Activated CD8-positive, alpha-beta T cell treated with anti-CD3 and anti-CD28 coated beads for 36 hours (primary cell): ENCODE data around the gene RIMKLB. TPM values are rescaled to one million over a fixed set of nuclear protein-coding genes. Genes with fewer than 3 reads are reported as not detected.

Source experiments
- ATAC-seq: fragments of 200-7000 bp; cut with Tn5 transposase; one replicate; pipeline ENCODE4 v1.10.0; 2021; ENCODE audit warnings: mild to moderate bottlenecking, moderate library complexity
- CTCF ChIA-PET: fragments of 350-600 bp; sonication (Branson Sonifier 250); formaldehyde crosslinking; loops from one replicate; lab custom pipeline; 2021; ENCODE audit warnings: antibody characterized with exemption; lab: Charles Lee
- POLR2A ChIA-PET: fragments of 350-600 bp; sonication (Branson Sonifier 250); formaldehyde crosslinking; loops from one replicate; lab custom pipeline; 2021; ENCODE audit warnings: antibody characterized with exemption; lab: Charles Lee
- DNase-seq: peaks from one replicate; pipeline ENCODE4 v3.0.0-alpha.2; 2020
- H3K27ac Mint-ChIP-seq: one replicate; pipeline ENCODE4 v1.8.0; 2021; ENCODE audit warnings: mild to moderate bottlenecking, mixed read lengths
- H3K27me3 Mint-ChIP-seq: one replicate; pipeline ENCODE4 v1.8.0; 2021; ENCODE audit warnings: mixed read lengths
- H3K36me3 Mint-ChIP-seq: one replicate; pipeline ENCODE4 v1.8.0; 2021; ENCODE audit warnings: low read depth, mixed read lengths
- H3K4me1 Mint-ChIP-seq: one replicate; pipeline ENCODE4 v1.8.0; 2021; ENCODE audit warnings: low read depth, mixed read lengths
- H3K4me3 Mint-ChIP-seq: one replicate; pipeline ENCODE4 v1.8.0; 2021; ENCODE audit warnings: mild to moderate bottlenecking, moderate library complexity, mixed read lengths
- H3K9me3 Mint-ChIP-seq: one replicate; pipeline ENCODE4 v1.8.0; 2021; ENCODE audit warnings: mixed read lengths
- CTCF ChIP-seq: fragments of 200-600 bp; IDR thresholded peaks from one replicate; pipeline ENCODE4 v1.8.0; 2022; ENCODE audit warnings: antibody characterized with exemption, mild to moderate bottlenecking
- intact Hi-C: fragments of 100-400 bp; cut with micrococcal nuclease; formaldehyde crosslinking; loops from one replicate; pipeline ENCODE4 v1.10.0; 2022
- total RNA-seq, 2 experiments: library from RNA; stranded (reverse); gene quantifications; one replicate each; pipeline ENCODE4 v1.2.3, GENCODE V29; 2021

RIMKLB gene
- total RNA-seq, 2 experiments from 2014 or later: 7.7 to 8.6 TPM

GRCh38 chr12:8696442-8697090 is 1.2 kb upstream of the RIMKLB start:
- peak overlapping the region; percentile 88 for H3K4me3 Mint-ChIP-seq
- TF ChIP-seq CTCF: no peak
- no peak for DNase-seq
- ChIA-PET POLR2A (interaction anchor here (0.7 kb wide), 1 partner anchor 71 kb away, joined by 3 read pairs; no protein-coding TSS in a partner anchor), CTCF (interaction anchor here (1.3 kb wide), 1 partner anchor 153 kb away, joined by 4 read pairs; no protein-coding TSS in a partner anchor)
- peaks cover 31% of the 10 kb centered on the region for H3K4me1 Mint-ChIP-seq
- intact Hi-C loops: no loop called here
- H3K27me3 Mint-ChIP-seq: peaks cover 2% of the 10 kb centered on the region
- ATAC-seq: no peak
- no peaks in the 10 kb centered on the region for H3K9me3 Mint-ChIP-seq
- no peak overlapping the region for H3K27ac Mint-ChIP-seq
- H3K36me3 Mint-ChIP-seq: no peaks in the 10 kb centered on the region

- POLR2A ChIA-PET: interaction anchor here (0.7 kb wide), 1 partner anchor 70 kb away, joined by 3 read pairs; no protein-coding TSS in a partner anchor
- peak; percentile 11 for DNase-seq
- H3K36me3 Mint-ChIP-seq: no peaks in the 10 kb centered on the region
- peak overlapping the region; percentile 72 for H3K27ac Mint-ChIP-seq
- peaks cover 2% of the 10 kb centered on the region for H3K27me3 Mint-ChIP-seq
- H3K4me3 Mint-ChIP-seq: peak overlapping the region; percentile 88
- intact Hi-C loops: no loop called here
- CTCF ChIA-PET: interaction anchor here (1.3 to 1.6 kb wide), 2 partner anchors 153 to 353 kb away, joined by 4 read pairs; no protein-coding TSS in a partner anchor
- ATAC-seq: peak; percentile 12
- peaks cover 31% of the 10 kb centered on the region for H3K4me1 Mint-ChIP-seq
- H3K9me3 Mint-ChIP-seq: no peaks in the 10 kb centered on the region
- no peak for TF ChIP-seq CTCF
These were observed 693 bp upstream of the RIMKLB start for GRCh38 chr12:8697120-8697475.

- POLR2A ChIA-PET: interaction anchor here (1.0 kb wide), 1 partner anchor 46 kb away, joined by 3 read pairs; no protein-coding TSS in a partner anchor
- peaks cover 20% of the 10 kb centered on the region for H3K4me1 Mint-ChIP-seq
- H3K4me3 Mint-ChIP-seq: peak overlapping the region; percentile 88
- ATAC-seq (peak; percentile 34), DNase-seq (peak; percentile 54)
- TF ChIP-seq CTCF: no peak
- H3K36me3 Mint-ChIP-seq: no peaks in the 10 kb centered on the region
- CTCF ChIA-PET: interaction anchor here (1.6 kb wide), 1 partner anchor 351 kb away, joined by 4 read pairs; no protein-coding TSS in a partner anchor
- H3K9me3 Mint-ChIP-seq: no peaks in the 10 kb centered on the region
- peak overlapping the region; percentile 90 for H3K27ac Mint-ChIP-seq
- intact Hi-C loops: no loop called here
- H3K27me3 Mint-ChIP-seq: peaks cover 2% of the 10 kb centered on the region
These were observed 501 bp downstream of the RIMKLB start for GRCh38 chr12:8698132-8698851.

GRCh38 chr12:8698879-8699278 is 1.1 kb downstream of the RIMKLB start:
- intact Hi-C loops: no loop called here
- no peak for TF ChIP-seq CTCF
- Mint-ChIP-seq H3K27ac (peak overlapping the region; percentile 65), H3K4me3 (peak overlapping the region; percentile 88), H3K36me3 (no peaks in the 10 kb centered on the region), H3K4me1 (peaks cover 20% of the 10 kb centered on the region), H3K9me3 (no peaks in the 10 kb centered on the region), H3K27me3 (peaks cover 2% of the 10 kb centered on the region)
- DNase-seq: no peak
- no peak for ATAC-seq
- POLR2A ChIA-PET: no interaction called here
- CTCF ChIA-PET: interaction anchor here (1.6 kb wide), 1 partner anchor 351 kb away, joined by 4 read pairs; no protein-coding TSS in a partner anchor
